H54 (cell line): ENCODE data around the gene SOX15.

Experiments used
- DNase-seq: peaks from one replicate; pipeline ENCODE4 v3.0.0; 2011; ENCODE audit warnings: low spot score, mixed read lengths; ENCODE audit not compliant: insufficient read length
- FAIRE-seq: peaks from 3 replicates; lab custom pipeline; 2011; peaks lifted over from hg19 to GRCh38; lab: Jason Lieb, UNC
- POLR2A ChIP-seq: IDR thresholded peaks from 2 replicates; pipeline ENCODE4 v1.6.1; 2011; ENCODE audit warnings: low read depth, mild to moderate bottlenecking, low read length

Gene SOX15

DNA sequence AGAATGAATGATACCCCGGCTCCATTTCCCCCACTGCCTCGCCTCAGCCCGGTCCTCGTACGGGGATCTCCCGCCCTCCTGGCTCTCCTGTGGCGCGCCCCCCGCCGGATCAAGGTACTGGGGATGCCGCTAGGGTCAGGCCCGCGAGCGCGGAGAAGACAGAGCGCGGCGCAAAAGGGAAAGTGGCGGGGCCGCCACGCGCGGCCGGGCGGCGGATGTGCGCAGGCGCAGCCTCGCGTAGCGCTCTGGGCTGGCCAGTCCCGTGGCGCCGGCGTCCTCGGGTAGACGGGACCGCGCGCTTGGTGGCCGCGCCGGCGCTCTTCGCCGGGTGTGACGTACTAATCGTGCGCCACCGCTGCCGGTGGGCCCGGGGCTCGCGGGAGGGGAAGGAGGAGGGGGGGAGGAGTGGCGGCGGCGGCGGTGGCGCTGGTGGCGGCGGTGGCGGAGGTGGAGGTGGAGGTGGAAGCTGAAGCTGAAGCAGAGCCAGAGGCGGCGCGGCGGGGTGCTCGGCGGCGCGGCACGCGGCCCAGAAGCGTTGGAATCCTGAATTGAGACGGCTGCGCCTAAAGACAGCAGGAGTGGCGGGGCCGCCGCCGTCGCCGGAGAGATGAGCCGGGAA is 28.2 kb downstream of the SOX15 start, which contains the start of gene SENP3:
Gene SENP3, plus strand, starts transcription at position 331 of the 619 bp plus-strand sequence. CDS start 1,158 bp downstream, outside the sequence.
- no peak for FAIRE-seq
- DNase-seq: peak; percentile 94

DNA sequence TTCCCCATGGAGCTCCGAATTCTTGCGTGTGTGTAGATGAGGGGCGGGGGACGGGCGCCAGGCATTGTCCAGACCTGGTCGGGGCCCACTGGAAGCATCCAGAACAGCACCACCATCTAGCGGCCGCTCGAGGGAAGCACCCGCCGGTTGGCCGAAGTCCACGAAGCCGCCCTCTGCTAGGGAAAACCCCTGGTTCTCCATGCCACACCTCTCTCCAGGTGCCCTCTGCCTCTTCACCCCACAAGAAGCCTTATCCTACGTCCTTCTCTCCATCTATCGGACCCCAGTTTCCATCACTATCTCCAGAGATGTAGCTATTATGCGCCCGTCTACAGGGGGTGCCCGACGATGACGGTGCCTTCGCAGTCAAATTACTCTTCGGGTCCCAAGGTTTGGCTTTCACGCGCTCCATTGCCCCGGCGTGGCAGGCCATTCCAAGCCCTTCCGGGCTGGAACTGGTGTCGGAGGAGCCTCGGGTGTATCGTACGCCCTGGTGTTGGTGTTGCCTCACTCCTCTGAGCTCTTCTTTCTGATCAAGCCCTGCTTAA is 28.8 kb downstream of the SOX15 start:
- FAIRE-seq (no peak), DNase-seq (peak; percentile 90)
- peak; percentile 7; the same call in 1 of the 2 replicates for TF ChIP-seq POLR2A

More for the DNA sequence above, 28.2 kb downstream of the SOX15 start, which contains the start of gene SENP3:
- peak; percentile 57; the same call in 1 of the 2 replicates for TF ChIP-seq POLR2A

DNA sequence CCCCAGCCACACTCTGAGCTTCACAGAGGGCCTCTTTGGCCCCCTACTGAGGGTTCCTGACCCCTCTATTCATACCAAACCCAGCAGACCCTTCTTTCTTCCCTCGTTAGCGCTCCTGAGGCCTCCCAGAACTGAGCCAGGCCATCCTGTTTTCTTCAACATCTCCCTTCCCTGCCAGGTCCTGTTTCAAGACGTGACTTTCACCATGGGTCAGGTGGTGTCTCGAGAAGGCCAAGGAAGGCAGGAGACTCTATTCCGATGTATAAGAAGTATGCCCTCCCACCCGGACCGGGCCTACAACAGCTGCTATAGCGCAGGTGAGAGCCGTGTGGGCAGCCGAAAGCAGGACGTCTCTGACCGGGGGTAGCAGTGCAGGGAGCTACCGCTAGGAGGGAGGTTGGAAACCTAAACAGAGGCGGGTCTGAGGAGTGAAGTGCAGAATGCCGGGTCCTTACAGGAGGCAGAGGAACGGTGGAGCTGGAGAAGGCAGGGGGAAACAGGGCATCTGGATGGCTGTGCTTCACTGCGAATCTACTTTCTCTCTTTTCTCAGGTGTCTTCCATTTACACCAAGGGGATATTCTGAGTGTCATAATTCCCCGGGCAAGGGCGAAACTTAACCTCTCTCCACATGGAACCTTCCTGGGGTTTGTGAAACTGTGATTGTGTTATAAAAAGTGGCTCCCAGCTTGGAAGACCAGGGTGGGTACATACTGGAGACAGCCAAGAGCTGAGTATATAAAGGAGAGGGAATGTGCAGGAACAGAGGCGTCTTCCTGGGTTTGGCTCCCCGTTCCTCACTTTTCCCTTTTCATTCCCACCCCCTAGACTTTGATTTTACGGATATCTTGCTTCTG is 29.5 kb downstream of the SOX15 start:
- DNase-seq: no peak
- no peak for TF ChIP-seq POLR2A
- no peak for FAIRE-seq

DNA sequence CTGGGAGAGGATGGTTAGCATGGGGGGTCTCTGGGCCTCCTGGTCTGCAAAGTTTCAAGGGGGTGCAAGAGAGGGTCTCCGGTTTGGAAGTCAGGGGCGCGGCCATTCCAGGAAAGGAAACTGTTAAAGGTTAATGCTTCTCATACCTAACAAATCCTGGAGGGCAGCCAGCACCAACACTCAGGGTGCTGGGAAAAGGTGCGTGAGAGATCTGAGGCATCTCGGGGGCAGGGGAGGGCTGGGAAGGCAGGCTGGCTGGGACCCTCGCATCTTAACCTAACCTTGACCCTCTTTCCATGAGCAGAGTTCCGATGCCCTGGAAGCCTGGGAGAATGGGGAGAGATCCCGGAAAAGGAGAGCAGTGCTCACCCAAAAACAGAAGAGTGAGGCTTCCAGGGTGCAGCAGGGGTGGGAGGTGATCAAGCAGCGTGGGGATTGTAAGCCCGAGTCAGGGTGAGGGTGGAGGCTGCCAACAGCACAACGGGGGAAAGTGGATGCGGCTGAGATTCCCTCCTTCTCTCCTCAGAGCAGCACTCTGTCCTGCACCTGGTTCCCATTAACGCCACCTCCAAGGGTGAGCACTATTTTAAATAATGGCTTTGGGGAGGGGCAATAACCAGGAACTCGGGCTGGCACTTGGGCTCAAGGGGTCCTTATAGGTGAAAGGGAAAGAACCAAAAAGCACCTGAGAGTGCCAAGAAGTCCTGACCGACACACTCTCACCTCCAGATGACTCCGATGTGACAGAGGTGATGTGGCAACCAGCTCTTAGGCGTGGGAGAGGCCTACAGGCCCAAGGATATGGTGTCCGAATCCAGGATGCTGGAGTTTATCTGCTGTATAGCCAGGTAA is 30.3 kb downstream of the SOX15 start:
- DNase-seq (no peak), FAIRE-seq (no peak)
- TF ChIP-seq POLR2A: 0 out of 2 replicates have a peak, but pooled peaks have one; percentile 3

DNA sequence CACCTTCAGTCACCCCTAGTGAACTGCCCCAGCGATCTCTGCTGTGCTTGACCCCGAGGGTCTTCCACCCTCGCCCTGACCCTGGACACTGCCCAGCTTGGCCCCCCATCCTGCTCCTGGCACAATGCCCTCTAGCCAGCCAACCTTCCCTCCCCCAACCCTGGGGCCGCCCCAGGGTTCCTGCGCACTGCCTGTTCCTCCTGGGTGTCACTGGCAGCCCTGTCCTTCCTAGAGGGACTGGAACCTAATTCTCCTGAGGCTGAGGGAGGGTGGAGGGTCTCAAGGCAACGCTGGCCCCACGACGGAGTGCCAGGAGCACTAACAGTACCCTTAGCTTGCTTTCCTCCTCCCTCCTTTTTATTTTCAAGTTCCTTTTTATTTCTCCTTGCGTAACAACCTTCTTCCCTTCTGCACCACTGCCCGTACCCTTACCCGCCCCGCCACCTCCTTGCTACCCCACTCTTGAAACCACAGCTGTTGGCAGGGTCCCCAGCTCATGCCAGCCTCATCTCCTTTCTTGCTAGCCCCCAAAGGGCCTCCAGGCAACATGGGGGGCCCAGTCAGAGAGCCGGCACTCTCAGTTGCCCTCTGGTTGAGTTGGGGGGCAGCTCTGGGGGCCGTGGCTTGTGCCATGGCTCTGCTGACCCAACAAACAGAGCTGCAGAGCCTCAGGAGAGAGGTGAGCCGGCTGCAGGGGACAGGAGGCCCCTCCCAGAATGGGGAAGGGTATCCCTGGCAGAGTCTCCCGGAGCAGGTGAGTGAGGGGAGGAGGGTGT is 31.2 kb downstream of the SOX15 start, which contains the start of gene TNFSF13:
Gene TNFSF13, plus strand, starts transcription at position 207 of the 776 bp plus-strand sequence. Its CDS starts 290 bp downstream, at position 497.
- FAIRE-seq: no peak
- no peak for DNase-seq
- no peak for TF ChIP-seq POLR2A

DNA sequence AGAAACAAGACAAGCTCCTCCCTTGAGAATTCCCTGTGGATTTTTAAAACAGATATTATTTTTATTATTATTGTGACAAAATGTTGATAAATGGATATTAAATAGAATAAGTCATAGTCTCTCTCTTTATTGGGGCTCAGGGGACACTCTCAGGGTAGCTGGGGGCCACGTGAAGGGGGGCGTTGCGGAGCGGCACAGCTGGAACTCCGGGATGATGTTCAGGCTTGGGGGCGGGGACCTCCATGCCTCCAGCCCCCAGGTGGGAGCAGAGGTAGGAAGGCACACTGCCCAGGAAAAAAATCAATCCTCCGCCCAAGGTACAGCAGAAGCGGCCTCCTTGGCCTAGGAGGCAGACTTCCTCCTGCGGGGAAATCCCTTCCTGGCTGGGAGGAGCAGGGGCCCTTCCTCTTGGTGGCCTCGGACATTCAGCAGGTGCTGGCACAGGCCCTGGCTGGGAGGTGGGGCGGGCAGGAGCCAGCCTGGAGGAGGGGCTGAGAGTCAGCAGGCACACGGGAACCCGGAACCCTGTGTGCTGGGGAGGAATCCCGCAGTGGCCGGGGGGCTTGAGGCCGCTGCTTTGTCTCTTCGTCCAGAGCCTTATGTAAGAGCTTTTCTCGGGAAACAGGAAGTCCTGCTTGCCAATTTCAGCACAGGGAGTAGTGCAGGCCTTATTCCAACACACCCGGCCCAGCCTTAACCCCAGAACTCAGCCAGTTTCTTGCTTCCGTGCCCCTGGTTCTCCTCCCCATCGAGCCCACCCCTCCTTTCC is 31.9 kb downstream of the SOX15 start:
- DNase-seq: peak; percentile 71
- FAIRE-seq: no peak
- no peak for TF ChIP-seq POLR2A

DNA sequence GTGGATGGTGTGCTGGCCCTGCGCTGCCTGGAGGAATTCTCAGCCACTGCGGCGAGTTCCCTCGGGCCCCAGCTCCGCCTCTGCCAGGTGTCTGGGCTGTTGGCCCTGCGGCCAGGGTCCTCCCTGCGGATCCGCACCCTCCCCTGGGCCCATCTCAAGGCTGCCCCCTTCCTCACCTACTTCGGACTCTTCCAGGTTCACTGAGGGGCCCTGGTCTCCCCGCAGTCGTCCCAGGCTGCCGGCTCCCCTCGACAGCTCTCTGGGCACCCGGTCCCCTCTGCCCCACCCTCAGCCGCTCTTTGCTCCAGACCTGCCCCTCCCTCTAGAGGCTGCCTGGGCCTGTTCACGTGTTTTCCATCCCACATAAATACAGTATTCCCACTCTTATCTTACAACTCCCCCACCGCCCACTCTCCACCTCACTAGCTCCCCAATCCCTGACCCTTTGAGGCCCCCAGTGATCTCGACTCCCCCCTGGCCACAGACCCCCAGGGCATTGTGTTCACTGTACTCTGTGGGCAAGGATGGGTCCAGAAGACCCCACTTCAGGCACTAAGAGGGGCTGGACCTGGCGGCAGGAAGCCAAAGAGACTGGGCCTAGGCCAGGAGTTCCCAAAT is 32.6 kb downstream of the SOX15 start:
- TF ChIP-seq POLR2A: no peak
- FAIRE-seq (no peak), DNase-seq (no peak)

DNA sequence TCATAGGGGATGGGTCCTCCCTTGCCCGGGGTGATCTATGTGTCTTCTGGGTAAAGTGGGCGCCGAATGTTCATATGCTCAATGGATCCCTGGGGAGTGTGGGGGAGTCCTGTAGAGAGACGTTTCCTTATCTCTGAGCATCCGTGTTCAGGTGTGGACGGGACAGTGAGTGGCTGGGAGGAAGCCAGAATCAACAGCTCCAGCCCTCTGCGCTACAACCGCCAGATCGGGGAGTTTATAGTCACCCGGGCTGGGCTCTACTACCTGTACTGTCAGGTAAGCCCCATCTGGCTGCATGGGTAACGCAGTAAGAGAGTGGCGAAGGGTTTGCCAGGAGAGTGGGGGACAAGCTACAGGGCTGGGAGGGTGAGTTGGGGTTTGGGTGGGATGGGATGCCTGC is 33.3 kb downstream of the SOX15 start:
- DNase-seq (no peak), FAIRE-seq (no peak)
- no peak for TF ChIP-seq POLR2A

DNA sequence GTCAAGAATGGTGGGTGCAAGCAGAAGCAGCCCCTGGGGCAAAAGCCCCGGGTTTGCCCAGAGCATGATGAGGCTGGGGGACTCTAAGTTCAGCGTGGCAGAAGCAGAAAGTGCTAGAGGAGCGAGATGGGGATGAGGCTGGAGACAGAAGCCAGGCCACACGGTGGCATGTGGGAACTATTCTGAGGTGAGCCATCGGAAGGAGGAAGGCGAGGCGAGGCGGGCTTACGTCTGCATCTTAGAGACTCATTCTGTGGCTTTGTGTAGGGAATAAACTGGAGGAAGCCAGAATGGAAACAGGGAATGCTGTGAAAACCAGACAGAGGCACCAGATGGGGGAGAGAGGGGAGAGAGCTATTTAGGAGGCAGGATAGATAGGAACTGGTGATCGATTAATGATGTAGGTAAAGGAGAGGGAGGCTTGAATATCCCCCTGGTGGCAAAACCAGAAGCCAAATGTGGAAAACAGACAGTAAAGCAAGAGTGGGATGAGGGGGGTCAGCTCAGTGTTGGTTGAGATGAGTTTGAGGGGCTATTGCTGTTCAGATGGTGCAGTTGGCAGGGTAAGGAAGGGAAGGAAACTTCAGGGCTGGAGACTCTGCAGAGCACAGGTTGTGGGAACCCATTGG is 34.5 kb downstream of the SOX15 start:
- FAIRE-seq (no peak), DNase-seq (no peak)
- TF ChIP-seq POLR2A: no peak

DNA sequence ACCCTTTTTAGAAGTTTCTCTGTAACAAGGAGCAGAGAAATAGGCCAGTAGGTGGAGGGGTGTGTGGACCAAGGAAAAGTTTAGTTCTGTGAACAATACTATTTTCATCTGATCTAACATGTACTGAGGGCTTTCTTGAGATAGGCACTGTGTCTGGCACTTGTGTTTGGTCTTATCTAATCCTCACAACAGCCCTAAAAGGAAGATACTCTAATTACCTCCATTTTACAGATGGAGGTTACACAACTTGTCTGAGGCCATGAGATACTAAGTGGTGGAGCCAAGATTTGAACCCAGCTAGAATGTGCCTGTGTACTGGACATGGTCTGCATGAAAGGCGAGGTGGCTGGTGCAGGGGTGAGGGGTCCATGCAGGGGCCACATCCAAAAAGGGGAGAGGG is 36.5 kb downstream of the SOX15 start:
- no peak for FAIRE-seq
- TF ChIP-seq POLR2A: no peak
- no peak for DNase-seq

DNA sequence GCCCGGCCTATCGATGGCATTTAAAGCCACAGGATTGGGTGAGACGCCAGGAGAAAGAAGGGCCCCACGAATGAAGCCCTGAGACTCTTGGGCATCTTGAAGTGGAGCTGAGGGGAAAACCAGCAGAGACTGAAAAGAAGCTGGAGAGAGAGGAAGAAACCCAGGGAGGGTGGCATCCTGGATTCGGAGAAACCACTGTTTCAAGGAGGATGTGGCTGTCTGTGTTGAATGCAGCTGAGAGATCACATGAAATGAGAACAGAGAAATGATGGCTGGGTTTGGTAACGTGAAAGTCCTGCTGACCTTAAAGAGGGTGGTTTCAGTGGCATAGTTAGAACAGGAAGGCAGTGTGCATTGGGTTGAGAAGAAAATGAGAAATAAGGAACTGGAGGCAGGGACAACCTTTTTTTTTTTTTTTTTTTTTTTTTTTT is 37.3 kb downstream of the SOX15 start:
- FAIRE-seq: no peak
- DNase-seq: no peak
- TF ChIP-seq POLR2A: no peak
